WTC11 (cell line): ENCODE measurements around the gene TXNRD1. TPM values are rescaled to one million over a fixed set of nuclear protein-coding genes. Genes with fewer than 3 reads are reported as not detected.

Experiments used
- ATAC-seq: fragments of 200-7000 bp; cut with Tn5 transposase; 2 replicates; pipeline ENCODE4 v1.10.0; 2021; ENCODE audit warnings: mild to moderate bottlenecking, moderate library complexity
- CTCF ChIA-PET: fragments of 300-600 bp; sonication (Branson Sonifier 250); formaldehyde crosslinking; loops from one replicate; lab custom pipeline; 2021; ENCODE audit warnings: antibody characterized with exemption; lab: Charles Lee
- POLR2A ChIA-PET: fragments of 350-600 bp; sonication (Branson Sonifier 250); formaldehyde crosslinking; loops from one replicate; lab custom pipeline; 2021; ENCODE audit warnings: antibody characterized with exemption; lab: Charles Lee
- DNase-seq: peaks from one replicate; pipeline ENCODE4 v3.0.0; 2021; ENCODE audit warnings: low spot score
- H3K27ac Mint-ChIP-seq: 2 replicates; pipeline ENCODE4 v1.8.0; 2021; ENCODE audit warnings: mixed read lengths
- H3K27me3 Mint-ChIP-seq: 2 replicates; pipeline ENCODE4 v1.8.0; 2021; ENCODE audit warnings: low read depth, mild to moderate bottlenecking, moderate library complexity, mixed read lengths
- H3K36me3 Mint-ChIP-seq: 2 replicates; pipeline ENCODE4 v1.8.0; 2021; ENCODE audit warnings: mixed read lengths
- H3K4me1 Mint-ChIP-seq: 2 replicates; pipeline ENCODE4 v1.8.0; 2022; ENCODE audit warnings: mixed read lengths
- H3K4me3 Mint-ChIP-seq: 2 replicates; pipeline ENCODE4 v1.8.0; 2021; ENCODE audit warnings: mild to moderate bottlenecking, moderate library complexity, mixed read lengths
- H3K9me3 Mint-ChIP-seq: 2 replicates; pipeline ENCODE4 v1.8.0; 2021; ENCODE audit warnings: mixed read lengths
- AR ChIP-seq: fragments of 250-450 bp; sonication (Bioruptor Pico); IDR thresholded peaks from 2 replicates; pipeline ENCODE4 v1.9.0; 2021; ENCODE audit warnings: mild to moderate bottlenecking
- CREB1 ChIP-seq: sonication (generic); formaldehyde crosslinking; IDR thresholded peaks from 2 replicates; pipeline ENCODE4 v1.8.0; 2023; ENCODE audit warnings: mild to moderate bottlenecking, missing genetic modification reagents
- ELF4 ChIP-seq: sonication (generic); formaldehyde crosslinking; IDR thresholded peaks from 2 replicates; pipeline ENCODE4 v1.8.1; 2022; ENCODE audit warnings: low read depth, mild to moderate bottlenecking, moderate library complexity, missing genetic modification reagents
- FOXJ3 ChIP-seq: sonication (generic); formaldehyde crosslinking; IDR thresholded peaks from 2 replicates; pipeline ENCODE4 v1.9.0; 2021; ENCODE audit warnings: missing genetic modification reagents, mild to moderate bottlenecking, borderline replicate concordance
- FOXP4 ChIP-seq: sonication (generic); formaldehyde crosslinking; IDR thresholded peaks from 2 replicates; pipeline ENCODE4 v1.8.0; 2022; ENCODE audit warnings: mild to moderate bottlenecking, missing genetic modification reagents
- IRF2 ChIP-seq: sonication (generic); formaldehyde crosslinking; IDR thresholded peaks from 2 replicates; pipeline ENCODE4 v1.8.0; 2022; ENCODE audit warnings: low read depth, missing genetic modification reagents, borderline replicate concordance
- JUN ChIP-seq: sonication (generic); formaldehyde crosslinking; IDR thresholded peaks from 2 replicates; pipeline ENCODE4 v1.8.0; 2023; ENCODE audit warnings: mild to moderate bottlenecking, missing genetic modification reagents
- NR1H2 ChIP-seq: sonication (generic); formaldehyde crosslinking; IDR thresholded peaks from 2 replicates; pipeline ENCODE4 v1.9.0; 2021; ENCODE audit warnings: mild to moderate bottlenecking, moderate library complexity, missing genetic modification reagents
- OVOL2 ChIP-seq: fragments of 250-450 bp; sonication (Bioruptor Pico); IDR thresholded peaks from 2 replicates; pipeline ENCODE4 v1.9.0; 2021; ENCODE audit warnings: mild to moderate bottlenecking, borderline replicate concordance
- PREB ChIP-seq: sonication (generic); formaldehyde crosslinking; IDR thresholded peaks from 2 replicates; pipeline ENCODE4 v1.8.1; 2022; ENCODE audit warnings: mild to moderate bottlenecking, missing genetic modification reagents, moderate library complexity, borderline replicate concordance
- STAT6 ChIP-seq: sonication (generic); formaldehyde crosslinking; conservative IDR thresholded peaks from 2 replicates; pipeline ENCODE4 v1.8.1; 2023; ENCODE audit warnings: mild to moderate bottlenecking, low read depth, missing genetic modification reagents, moderate library complexity
- TEAD4 ChIP-seq: sonication (generic); formaldehyde crosslinking; IDR thresholded peaks from 2 replicates; pipeline ENCODE4 v1.8.0; 2022; ENCODE audit warnings: mild to moderate bottlenecking, missing genetic modification reagents
- ZBTB43 ChIP-seq: sonication (generic); formaldehyde crosslinking; IDR thresholded peaks from 2 replicates; pipeline ENCODE4 v1.8.1; 2023; ENCODE audit warnings: mild to moderate bottlenecking, missing genetic modification reagents
- ZNF121 ChIP-seq: sonication (generic); formaldehyde crosslinking; IDR thresholded peaks from 2 replicates; pipeline ENCODE4 v1.8.0; 2023; ENCODE audit warnings: missing genetic modification reagents
- ZNF138 ChIP-seq: sonication (generic); formaldehyde crosslinking; conservative IDR thresholded peaks from 2 replicates; pipeline ENCODE4 v1.8.1; 2022; ENCODE audit warnings: mild to moderate bottlenecking, moderate library complexity, missing genetic modification reagents
- ZNF232 ChIP-seq: sonication (generic); formaldehyde crosslinking; IDR thresholded peaks from 2 replicates; pipeline ENCODE4 v1.8.0; 2022; ENCODE audit warnings: mild to moderate bottlenecking, missing genetic modification reagents
- ZNF423 ChIP-seq: fragments of 250-450 bp; sonication (Bioruptor Pico); IDR thresholded peaks from 2 replicates; pipeline ENCODE4 v2.1.2; 2022; ENCODE audit warnings: mild to moderate bottlenecking, moderate library complexity
- total RNA-seq: library from RNA; stranded (reverse); gene quantifications from 3 replicates; pipeline ENCODE4 v1.2.3, GENCODE V29; 2021
- TF ChIP-seq, protein P1 (sequence below): fragments of 250-450 bp; sonication (Bioruptor Pico); IDR thresholded peaks from 2 replicates; pipeline ENCODE4 v1.9.0; 2021; ENCODE audit warnings: mild to moderate bottlenecking, borderline replicate concordance

TXNRD1 gene
- total RNA-seq, 1 experiment from 2014 or later = 113 TPM

DNA sequence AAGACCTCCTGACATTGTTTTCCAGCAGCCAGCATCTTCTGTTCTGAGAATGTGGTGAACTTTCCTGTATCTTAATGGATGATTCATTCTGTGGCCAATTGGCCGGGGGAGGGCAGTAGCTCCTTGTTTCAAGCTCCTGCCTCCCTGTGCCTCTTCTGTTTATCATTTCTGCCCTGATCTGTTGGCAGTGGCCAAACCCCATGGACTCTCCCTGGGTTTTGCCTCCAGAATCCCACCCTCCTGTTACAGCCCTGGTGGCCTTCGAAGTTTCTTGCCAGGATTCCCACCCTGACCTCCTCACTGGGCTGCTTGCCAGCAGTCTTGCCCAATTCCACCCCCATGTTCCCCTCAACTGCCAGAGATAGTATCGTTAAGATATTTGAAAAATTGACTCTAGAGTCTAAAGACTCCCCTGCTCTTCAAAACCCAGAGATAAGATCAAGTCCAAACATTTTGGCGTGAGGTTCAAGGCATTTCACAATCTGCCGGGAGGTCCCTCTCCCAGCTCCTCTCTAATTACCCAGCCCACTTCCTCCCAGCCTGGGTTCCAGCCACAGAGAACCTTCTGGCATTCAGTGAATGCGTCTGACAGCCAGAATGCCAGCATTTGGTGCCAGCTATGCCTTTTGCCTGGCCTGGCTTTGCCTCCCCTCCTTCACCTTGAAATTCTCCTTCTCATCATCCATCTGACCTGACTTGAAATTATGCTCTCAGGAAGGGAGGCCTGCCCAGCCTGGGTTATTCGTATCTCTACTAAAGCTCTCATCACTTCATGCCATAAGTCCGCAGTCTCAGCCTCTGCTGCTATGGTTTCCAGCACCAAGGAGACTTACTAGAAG, 37.7 kb upstream of the TXNRD1 start:
- no peaks in the 10 kb centered on the region for H3K4me1 Mint-ChIP-seq
- no peaks in the 10 kb centered on the region; the same call in 1 of the 2 replicates for H3K27me3 Mint-ChIP-seq
- no peak overlapping the region for H3K27ac Mint-ChIP-seq
- H3K36me3 Mint-ChIP-seq = no peaks in the 10 kb centered on the region
- TF ChIP-seq, protein P1, sequence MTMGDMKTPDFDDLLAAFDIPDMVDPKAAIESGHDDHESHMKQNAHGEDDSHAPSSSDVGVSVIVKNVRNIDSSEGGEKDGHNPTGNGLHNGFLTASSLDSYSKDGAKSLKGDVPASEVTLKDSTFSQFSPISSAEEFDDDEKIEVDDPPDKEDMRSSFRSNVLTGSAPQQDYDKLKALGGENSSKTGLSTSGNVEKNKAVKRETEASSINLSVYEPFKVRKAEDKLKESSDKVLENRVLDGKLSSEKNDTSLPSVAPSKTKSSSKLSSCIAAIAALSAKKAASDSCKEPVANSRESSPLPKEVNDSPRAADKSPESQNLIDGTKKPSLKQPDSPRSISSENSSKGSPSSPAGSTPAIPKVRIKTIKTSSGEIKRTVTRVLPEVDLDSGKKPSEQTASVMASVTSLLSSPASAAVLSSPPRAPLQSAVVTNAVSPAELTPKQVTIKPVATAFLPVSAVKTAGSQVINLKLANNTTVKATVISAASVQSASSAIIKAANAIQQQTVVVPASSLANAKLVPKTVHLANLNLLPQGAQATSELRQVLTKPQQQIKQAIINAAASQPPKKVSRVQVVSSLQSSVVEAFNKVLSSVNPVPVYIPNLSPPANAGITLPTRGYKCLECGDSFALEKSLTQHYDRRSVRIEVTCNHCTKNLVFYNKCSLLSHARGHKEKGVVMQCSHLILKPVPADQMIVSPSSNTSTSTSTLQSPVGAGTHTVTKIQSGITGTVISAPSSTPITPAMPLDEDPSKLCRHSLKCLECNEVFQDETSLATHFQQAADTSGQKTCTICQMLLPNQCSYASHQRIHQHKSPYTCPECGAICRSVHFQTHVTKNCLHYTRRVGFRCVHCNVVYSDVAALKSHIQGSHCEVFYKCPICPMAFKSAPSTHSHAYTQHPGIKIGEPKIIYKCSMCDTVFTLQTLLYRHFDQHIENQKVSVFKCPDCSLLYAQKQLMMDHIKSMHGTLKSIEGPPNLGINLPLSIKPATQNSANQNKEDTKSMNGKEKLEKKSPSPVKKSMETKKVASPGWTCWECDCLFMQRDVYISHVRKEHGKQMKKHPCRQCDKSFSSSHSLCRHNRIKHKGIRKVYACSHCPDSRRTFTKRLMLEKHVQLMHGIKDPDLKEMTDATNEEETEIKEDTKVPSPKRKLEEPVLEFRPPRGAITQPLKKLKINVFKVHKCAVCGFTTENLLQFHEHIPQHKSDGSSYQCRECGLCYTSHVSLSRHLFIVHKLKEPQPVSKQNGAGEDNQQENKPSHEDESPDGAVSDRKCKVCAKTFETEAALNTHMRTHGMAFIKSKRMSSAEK = no peak
- TF ChIP-seq PREB (CRISPR knock-in tag) (no peak), CREB1 (CRISPR knock-in tag) (no peak), NR1H2 (CRISPR knock-in tag) (no peak), FOXJ3 (CRISPR knock-in tag) (no peak), JUN (no peak), ZNF138 (CRISPR knock-in tag) (no peak), ZNF232 (CRISPR knock-in tag) (no peak), TEAD4 (CRISPR knock-in tag) (no peak), AR (CRISPR knock-in tag) (no peak), ZNF121 (no peak), OVOL2 (no peak), IRF2 (CRISPR knock-in tag) (no peak), ZNF423 (no peak), STAT6 (CRISPR knock-in tag) (no peak), ZBTB43 (CRISPR knock-in tag) (no peak), ELF4 (CRISPR knock-in tag) (no peak), FOXP4 (CRISPR knock-in tag) (no peak)
- TF ChIP-seq, all 79 proteins: peak for 0
- POLR2A ChIA-PET = no interaction called here
- ATAC-seq = no peak; the same call in 1 of the 2 replicates
- Mint-ChIP-seq H3K4me3 (no peak overlapping the region), H3K9me3 (peaks cover 9% of the 10 kb centered on the region)
- DNase-seq = no peak
- CTCF ChIA-PET = interaction anchor here (0.5 kb wide), 1 partner anchor 17 kb away, joined by 3 read pairs; no protein-coding TSS in a partner anchor
